ENCODE data around the gene TUB.

GRCh38 chr11:8105133-8105532, 24.1 kb downstream of the TUB start:
- TF ChIP-seq CTCF (optimal IDR thresholded peaks at IDR 0.05 in 1 of 3, IDR thresholded peaks at IDR 0.05 in 1 of 3, conservative IDR thresholded peaks at IDR 0.05 in 1 of 3; ENCODE audit: extremely low read depth in 1 of 3, insufficient read depth in 2 of 3, low read length in 3 of 3) (no peak), EZH2 (IDR thresholded peaks at IDR 0.05; ENCODE audit: low read length) (no peak)

Data from keratinocyte (primary cell).